Measurements from ENCODE around the gene CAPRIN1. TPM values are rescaled to one million over a fixed set of nuclear protein-coding genes. Genes with fewer than 3 reads are reported as not detected.

The CAPRIN1 gene
- total RNA-seq, 1 experiment from 2014 or later = 301 TPM

GRCh38 chr11:34064291-34064690, 12.8 kb downstream of the CAPRIN1 start:
- peaks cover 77% of the 10 kb centered on the region for H3K79me2 ChIP-seq (ENCODE audit: insufficient read depth, low read length)
- TF ChIP-seq, protein P1, sequence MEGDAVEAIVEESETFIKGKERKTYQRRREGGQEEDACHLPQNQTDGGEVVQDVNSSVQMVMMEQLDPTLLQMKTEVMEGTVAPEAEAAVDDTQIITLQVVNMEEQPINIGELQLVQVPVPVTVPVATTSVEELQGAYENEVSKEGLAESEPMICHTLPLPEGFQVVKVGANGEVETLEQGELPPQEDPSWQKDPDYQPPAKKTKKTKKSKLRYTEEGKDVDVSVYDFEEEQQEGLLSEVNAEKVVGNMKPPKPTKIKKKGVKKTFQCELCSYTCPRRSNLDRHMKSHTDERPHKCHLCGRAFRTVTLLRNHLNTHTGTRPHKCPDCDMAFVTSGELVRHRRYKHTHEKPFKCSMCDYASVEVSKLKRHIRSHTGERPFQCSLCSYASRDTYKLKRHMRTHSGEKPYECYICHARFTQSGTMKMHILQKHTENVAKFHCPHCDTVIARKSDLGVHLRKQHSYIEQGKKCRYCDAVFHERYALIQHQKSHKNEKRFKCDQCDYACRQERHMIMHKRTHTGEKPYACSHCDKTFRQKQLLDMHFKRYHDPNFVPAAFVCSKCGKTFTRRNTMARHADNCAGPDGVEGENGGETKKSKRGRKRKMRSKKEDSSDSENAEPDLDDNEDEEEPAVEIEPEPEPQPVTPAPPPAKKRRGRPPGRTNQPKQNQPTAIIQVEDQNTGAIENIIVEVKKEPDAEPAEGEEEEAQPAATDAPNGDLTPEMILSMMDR (conservative IDR thresholded peaks at IDR 0.05) = no peak
- H3K27ac Mint-ChIP-seq = no peak overlapping the region

More at GRCh38 chr11:34064291-34064690, 12.8 kb downstream of the CAPRIN1 start:
- Histone ChIP-seq H2AFZ (ENCODE audit: low read length) (no peak overlapping the region), H3K4me1 (ENCODE audit: insufficient read depth, low read length) (no peaks in the 10 kb centered on the region), H4K5ac (ENCODE audit: insufficient read length, low read depth, low read length) (no peak overlapping the region), H3K56ac (ENCODE audit: insufficient read length, low read depth, low read length) (no peak overlapping the region), H3K27ac (ENCODE audit: insufficient read length, low read depth, low read length) (no peak overlapping the region), H3K9me3 (ENCODE audit: control insufficient read depth, low read depth, low read length) (no peaks in the 10 kb centered on the region), H3K23me2 (ENCODE audit: insufficient read length, low read depth, low read length, poor library complexity, severe bottlenecking) (no peaks in the 10 kb centered on the region), H3T11ph (ENCODE audit: low read length) (no peak overlapping the region), H4K20me1 (ENCODE audit: control insufficient read depth, insufficient read depth, insufficient read length) (no peaks in the 10 kb centered on the region), H3K27me3 (ENCODE audit: insufficient read depth, low read length) (no peaks in the 10 kb centered on the region), H2BK5ac (ENCODE audit: insufficient read length, low read length) (no peak overlapping the region), H3K9ac (ENCODE audit: extremely low read depth, insufficient read length, low read length) (no peak overlapping the region), H2BK12ac (ENCODE audit: insufficient read length, low read depth, low read length) (no peak overlapping the region), H4K91ac (ENCODE audit: insufficient read length, low read depth, low read length) (no peak overlapping the region), H3K18ac (ENCODE audit: insufficient read length, low read depth, low read length) (no peak overlapping the region), H2BK120ac (ENCODE audit: low read depth, low read length, poor library complexity, severe bottlenecking) (no peak overlapping the region), H3K14ac (ENCODE audit: insufficient read depth, low read length) (no peak overlapping the region), H2BK15ac (ENCODE audit: low read depth, low read length) (no peak overlapping the region), H4K8ac (replicated peaks; ENCODE audit: insufficient read length, low read depth, low read length) (no peak overlapping the region), H3K4ac (ENCODE audit: low read depth, low read length) (no peak overlapping the region), H2AK5ac (ENCODE audit: insufficient read length, low read length) (no peak overlapping the region), H3K4me2 (ENCODE audit: insufficient read depth, insufficient read length, low read length) (no peak overlapping the region), H2BK20ac (ENCODE audit: low read depth, low read length, poor library complexity, severe bottlenecking) (no peak overlapping the region), H3K79me1 (ENCODE audit: insufficient read depth, low read depth, low read length, poor library complexity, severe bottlenecking) (no peaks in the 10 kb centered on the region), H3K23ac (ENCODE audit: insufficient read length, low read depth, low read length) (no peak overlapping the region)
- H3K36me3 Mint-ChIP-seq (ENCODE audit: insufficient read depth in 1 of 3, low read depth in 3 of 3) = peaks cover 21 to 48% (median 47%) of the 10 kb centered on the region in 3 experiments
- no peaks in the 10 kb centered on the region for H3K9me3 Mint-ChIP-seq
- DNase-seq = no peak
- WGBS (ENCODE audit: extremely low coverage, insufficient read length, low lambda C conversion rate) = no CpG with 5 or more reads among the region's 2 CpGs
- no peak overlapping the region for H3K4me3 Mint-ChIP-seq
- H3K4me1 Mint-ChIP-seq = peaks cover 4 to 19% of the 10 kb centered on the region in 2 experiments
- no peaks in the 10 kb centered on the region; the same call in 1 of the 2 replicates for H3K27me3 Mint-ChIP-seq (ENCODE audit: low read depth)
